ENCODE data around the gene WWTR1. TPM values are rescaled to one million over a fixed set of nuclear protein-coding genes. Genes with fewer than 3 reads are reported as not detected.
A peak's percentile ranks its signal among the peaks of the same experiment; 100 is the strongest.

Gene WWTR1
- total RNA-seq, 6 experiments from 2014 or later: 41.5 to 49.7 (median 45.5) TPM

- DNase-seq: no peak
- no peak overlapping the region for H3K4me3 Mint-ChIP-seq
- H3K36me3 Mint-ChIP-seq (ENCODE audit: low read depth): peaks cover 29% of the 10 kb centered on the region
- peak overlapping the region; percentile 47 for H3K27ac Mint-ChIP-seq
- no peak for TF ChIP-seq CTCF (IDR thresholded peaks at IDR 0.05)
- peaks cover 56% of the 10 kb centered on the region for H3K4me1 Mint-ChIP-seq (ENCODE audit: low read depth)
- no peaks in the 10 kb centered on the region for H3K9me3 Mint-ChIP-seq
- H3K27me3 Mint-ChIP-seq (ENCODE audit: insufficient read depth): no peaks in the 10 kb centered on the region; the same call in 1 of the 2 replicates
These were observed 47.3 kb downstream of the WWTR1 start for GRCh38 chr3:149610351-149611105.

- no peak for TF ChIP-seq CTCF (IDR thresholded peaks at IDR 0.05)
- H3K4me3 Mint-ChIP-seq: peak overlapping the region; percentile 13; the same call in 1 of the 2 replicates
- peak overlapping the region; percentile 66 for H3K27ac Mint-ChIP-seq
- H3K4me1 Mint-ChIP-seq (ENCODE audit: low read depth): peaks cover 60% of the 10 kb centered on the region
- no peaks in the 10 kb centered on the region; the same call in 1 of the 2 replicates for H3K27me3 Mint-ChIP-seq (ENCODE audit: insufficient read depth)
- H3K9me3 Mint-ChIP-seq: no peaks in the 10 kb centered on the region
- peaks cover 37% of the 10 kb centered on the region for H3K36me3 Mint-ChIP-seq (ENCODE audit: low read depth)
- no peak for DNase-seq
These were observed 48.2 kb downstream of the WWTR1 start for GRCh38 chr3:149609595-149609994.

GRCh38 chr3:149608987-149609386 is 48.8 kb downstream of the WWTR1 start:
- H3K9me3 Mint-ChIP-seq: no peaks in the 10 kb centered on the region
- no peak for DNase-seq
- peaks cover 66% of the 10 kb centered on the region for H3K4me1 Mint-ChIP-seq (ENCODE audit: low read depth)
- no peak for TF ChIP-seq CTCF (IDR thresholded peaks at IDR 0.05)
- no peak overlapping the region for H3K27ac Mint-ChIP-seq
- H3K27me3 Mint-ChIP-seq (ENCODE audit: insufficient read depth): no peaks in the 10 kb centered on the region; the same call in 1 of the 2 replicates
- no peak overlapping the region for H3K4me3 Mint-ChIP-seq
- H3K36me3 Mint-ChIP-seq (ENCODE audit: low read depth): peaks cover 43% of the 10 kb centered on the region

- peak; percentile 77 for DNase-seq
- H3K27me3 Mint-ChIP-seq (ENCODE audit: insufficient read depth): no peaks in the 10 kb centered on the region; the same call in 1 of the 2 replicates
- H3K36me3 Mint-ChIP-seq (ENCODE audit: low read depth): peaks cover 28% of the 10 kb centered on the region
- peaks cover 86% of the 10 kb centered on the region for H3K4me1 Mint-ChIP-seq (ENCODE audit: low read depth)
- H3K27ac Mint-ChIP-seq: peak overlapping the region; percentile 61
- no peak overlapping the region for H3K4me3 Mint-ChIP-seq
- TF ChIP-seq CTCF (IDR thresholded peaks at IDR 0.05): no peak
- no peaks in the 10 kb centered on the region for H3K9me3 Mint-ChIP-seq
These were observed 51.9 kb downstream of the WWTR1 start for GRCh38 chr3:149605902-149606301.

- TF ChIP-seq CTCF (IDR thresholded peaks at IDR 0.05): no peak
- Mint-ChIP-seq H3K4me3 (peak overlapping the region; percentile 12), H3K4me1 (ENCODE audit: low read depth) (peaks cover 75% of the 10 kb centered on the region), H3K27ac (peak overlapping the region; percentile 76), H3K36me3 (ENCODE audit: low read depth) (peaks cover 28% of the 10 kb centered on the region), H3K27me3 (ENCODE audit: insufficient read depth) (no peaks in the 10 kb centered on the region; the same call in 1 of the 2 replicates), H3K9me3 (no peaks in the 10 kb centered on the region)
- no peak for DNase-seq
These were observed 53.5 kb downstream of the WWTR1 start for GRCh38 chr3:149604125-149604875.
